Measurements from ENCODE around the gene TSSK1B.
"Not testable (repeated sequence)": the region's sequence is repeated elsewhere in the genome, so short reads cannot be mapped to it uniquely, and the experiment has no call there.

TSSK1B gene

GRCh38 chr5:113434889-113435288, at the start of gene TSSK1B:
Gene TSSK1B (minus strand): TSS chr5:113434989. CDS start chr5:113434839, 150 bp downstream.
- DNase-seq, result no peak

DNA sequence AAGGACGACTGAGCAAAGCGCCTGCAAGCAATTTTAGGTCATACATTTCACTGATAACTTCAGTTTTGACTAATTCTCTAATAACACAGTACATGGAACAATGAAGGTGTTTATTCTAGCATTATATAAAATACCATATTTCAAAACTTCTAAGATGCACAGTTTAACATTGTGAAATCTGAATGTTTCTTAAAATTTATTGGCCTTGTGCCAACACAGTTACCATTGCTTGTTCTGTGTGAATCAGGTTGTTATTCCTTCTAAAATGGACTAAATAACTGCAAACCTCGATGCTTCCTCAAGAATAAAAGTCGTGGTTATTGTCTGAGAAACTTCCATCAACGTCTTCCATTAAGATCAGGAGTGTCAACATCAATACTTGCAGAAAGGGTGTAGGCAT, 45.5 kb upstream of the TSSK1B start:
- no peak for DNase-seq

GRCh38 chr5:113478691-113479090, 43.9 kb upstream of the TSSK1B start:
- DNase-seq, result no peak

DNA sequence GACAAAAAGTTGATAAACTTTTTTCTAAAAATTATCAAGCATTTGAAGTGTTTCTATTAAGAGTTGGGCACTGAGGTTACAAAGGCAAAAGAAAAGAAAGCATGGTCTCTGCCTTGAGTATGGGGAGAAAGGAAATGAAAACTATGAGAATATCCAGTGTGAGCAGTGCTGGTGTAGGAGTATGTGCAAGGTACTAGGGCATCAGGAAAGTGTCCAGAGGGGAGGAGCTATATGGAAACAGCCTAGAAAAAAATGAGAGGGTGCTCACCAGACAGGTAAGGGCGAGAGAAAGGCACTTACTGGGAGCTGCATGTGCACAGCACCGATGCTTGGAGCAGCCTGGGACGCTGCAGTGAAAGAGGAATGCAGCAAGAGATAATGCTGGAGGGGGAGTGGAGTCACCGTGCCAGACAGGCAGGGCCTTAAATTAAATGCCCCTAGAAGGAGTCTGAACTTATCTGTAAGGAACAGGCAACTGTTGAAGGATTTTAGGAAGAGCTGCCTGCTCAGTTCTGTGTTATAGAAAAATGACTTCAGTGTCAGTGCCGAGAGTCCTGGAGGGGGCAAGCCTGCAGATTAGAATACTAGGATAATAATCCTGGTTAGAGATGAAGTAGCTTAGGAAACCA, 39.4 kb upstream of the TSSK1B start:
- no peak for DNase-seq

GRCh38 chr5:113463032-113463431, 28.2 kb upstream of the TSSK1B start:
- no peak for DNase-seq

DNA sequence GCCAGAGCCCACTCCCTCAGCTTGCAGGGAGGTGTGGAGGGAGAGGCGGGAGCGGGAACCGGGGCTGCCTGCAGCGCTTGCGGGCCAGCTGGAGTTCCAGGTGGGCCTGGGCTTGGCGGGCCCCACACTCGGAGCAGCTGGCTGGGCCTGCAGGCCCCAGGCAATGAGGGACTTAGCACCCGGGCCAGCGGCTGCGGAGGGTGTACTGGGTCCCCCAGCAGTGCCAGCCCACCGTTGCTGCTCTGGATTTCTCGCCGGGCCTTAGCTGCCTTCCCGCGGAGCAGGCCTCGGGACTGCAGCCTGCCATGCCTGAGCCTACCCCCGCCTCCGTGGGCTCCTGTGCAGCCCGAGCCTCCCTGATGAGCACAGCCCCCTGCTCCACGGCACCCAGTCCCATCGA, 22.3 kb upstream of the TSSK1B start:
- DNase-seq, result not testable (repeated sequence)

DNA sequence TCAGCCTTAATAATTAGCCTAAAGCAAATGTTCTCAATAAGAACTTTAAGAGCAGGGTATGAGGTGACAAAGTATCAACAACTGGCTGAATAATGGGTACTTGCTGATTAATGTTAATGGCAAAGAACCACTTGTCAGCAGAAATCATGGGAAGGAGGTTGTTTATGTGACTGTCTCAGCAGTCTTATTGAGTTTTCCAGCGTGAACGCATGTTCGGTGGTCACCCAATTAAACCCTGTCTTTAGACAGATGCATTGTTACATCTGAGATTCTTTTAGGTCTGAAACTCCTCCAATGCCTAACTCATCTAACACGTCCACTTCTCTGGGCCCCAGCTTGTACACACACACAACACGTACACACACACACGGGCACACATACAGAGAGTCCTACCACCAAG, 18.2 kb upstream of the TSSK1B start:
- peak; percentile 43 for DNase-seq

GRCh38 chr5:113451797-113452196, 17.0 kb upstream of the TSSK1B start:
- DNase-seq, result no peak

GRCh38 chr5:113450929-113451328, 16.1 kb upstream of the TSSK1B start:
- DNase-seq, result no peak

DNA sequence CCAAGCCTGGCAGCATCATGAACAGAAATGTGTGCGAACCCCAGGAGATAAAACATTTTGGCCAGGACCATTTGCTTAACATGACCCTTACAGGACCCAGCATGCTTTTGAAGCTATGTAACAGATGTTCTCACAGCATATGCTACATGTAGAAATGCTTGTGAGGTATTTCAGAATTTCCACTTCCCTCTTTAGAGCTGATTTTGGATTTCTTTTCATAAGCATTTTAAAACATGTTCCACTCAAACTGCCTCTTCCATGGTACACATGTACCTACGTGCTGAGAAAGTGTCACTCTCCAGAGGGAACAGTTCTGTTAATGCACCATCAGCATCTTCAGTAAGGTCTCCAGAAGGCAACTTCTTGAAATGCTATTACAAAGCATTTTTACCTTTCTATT, 15.7 kb upstream of the TSSK1B start:
- DNase-seq, result no peak

- DNase-seq, result no peak
Observed at GRCh38 chr5:113448252-113448651, 13.5 kb upstream of the TSSK1B start.

DNA sequence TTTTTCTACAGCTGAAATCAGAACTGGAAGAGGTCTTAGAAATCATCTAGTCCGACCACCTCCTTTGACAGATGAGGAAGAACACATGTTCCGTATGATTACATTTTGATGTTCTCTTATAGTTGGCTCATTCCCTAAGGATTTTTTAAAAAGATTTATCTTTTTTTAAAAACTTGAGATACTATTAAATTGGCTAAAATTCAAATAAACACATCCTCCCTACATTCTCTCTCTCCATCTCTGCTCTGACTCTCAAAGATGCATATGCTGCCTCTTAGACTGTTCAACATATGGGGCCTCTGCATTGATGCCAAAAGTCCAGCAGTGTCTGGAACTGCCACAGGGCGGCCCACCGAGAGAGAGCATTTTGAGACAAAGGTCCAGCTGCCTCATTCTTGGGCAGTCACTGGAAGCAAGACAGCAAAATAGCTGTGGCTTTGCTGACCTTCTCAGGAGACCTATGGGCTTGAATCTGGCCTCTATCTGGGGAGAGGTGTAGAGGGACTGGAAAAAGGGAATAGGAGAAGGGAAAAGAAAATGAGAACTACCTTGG, 12.8 kb upstream of the TSSK1B start:
- DNase-seq, result no peak

- no peak for DNase-seq
Observed at GRCh38 chr5:113446358-113446927, 11.7 kb upstream of the TSSK1B start.

- no peak for DNase-seq
Observed at GRCh38 chr5:113437111-113437510, 2.3 kb upstream of the TSSK1B start.

- no peak for DNase-seq
Observed at GRCh38 chr5:113435575-113435974, 786 bp upstream of the TSSK1B start.

DNA sequence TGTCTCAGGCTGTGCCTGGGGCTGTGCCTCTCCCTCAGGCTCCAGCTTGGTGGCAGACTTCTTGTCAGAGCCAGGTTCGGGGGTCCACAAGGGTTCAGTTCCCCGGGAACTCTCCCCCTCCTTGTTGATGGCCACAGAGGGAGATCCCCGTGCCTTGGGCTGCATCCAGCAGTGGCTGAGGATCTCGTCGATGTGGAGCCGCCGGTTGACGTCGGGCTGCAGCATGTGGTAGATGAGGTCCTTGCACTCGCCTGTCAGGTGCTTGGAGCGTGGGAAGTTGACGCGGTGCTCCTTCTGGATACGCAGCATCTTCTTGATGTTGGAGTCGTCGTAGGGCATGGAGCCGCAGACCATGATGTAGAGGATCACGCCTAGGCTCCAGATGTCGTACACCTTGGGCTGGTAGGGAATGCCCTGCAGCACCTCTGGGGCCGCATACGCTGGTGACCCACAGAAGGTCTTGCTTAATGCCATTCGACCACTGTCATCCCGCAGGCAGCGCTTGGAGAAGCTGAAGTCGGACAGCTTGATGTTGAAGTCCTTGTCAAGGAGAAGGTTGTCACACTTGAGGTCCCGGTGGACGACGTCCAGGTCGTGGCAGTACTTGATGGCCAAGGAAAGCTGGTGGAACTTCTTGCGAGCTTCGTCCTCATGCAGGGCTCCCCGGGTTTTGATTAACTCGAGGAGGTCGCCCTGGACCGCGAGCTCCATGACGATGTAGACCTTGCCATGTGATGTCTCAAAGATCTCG, 752 bp downstream of the TSSK1B start:
- no peak for DNase-seq

DNA sequence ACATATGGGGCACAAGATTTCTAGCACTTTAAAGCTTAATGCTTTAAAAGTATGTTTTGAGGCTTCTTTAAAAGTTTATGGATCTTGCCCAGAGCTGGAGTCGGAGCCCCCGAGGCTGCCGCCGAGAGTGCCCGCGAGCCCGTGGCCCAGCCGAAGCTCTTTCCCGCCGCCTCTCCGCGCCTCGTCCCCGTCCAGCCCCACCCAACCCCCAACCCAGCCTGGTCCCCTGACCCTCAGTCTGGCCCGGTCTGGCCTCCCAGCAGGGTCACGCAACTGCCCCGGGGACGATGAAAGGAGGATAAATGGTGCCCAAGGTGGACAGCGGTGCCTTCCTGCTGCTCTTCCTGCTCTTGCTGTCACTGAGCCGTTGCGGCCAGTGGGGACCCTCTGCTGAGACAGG, 1.7 kb downstream of the TSSK1B start:
- DNase-seq, result no peak

GRCh38 chr5:113427871-113428574, 6.8 kb downstream of the TSSK1B start:
- DNase-seq, result no peak

DNA sequence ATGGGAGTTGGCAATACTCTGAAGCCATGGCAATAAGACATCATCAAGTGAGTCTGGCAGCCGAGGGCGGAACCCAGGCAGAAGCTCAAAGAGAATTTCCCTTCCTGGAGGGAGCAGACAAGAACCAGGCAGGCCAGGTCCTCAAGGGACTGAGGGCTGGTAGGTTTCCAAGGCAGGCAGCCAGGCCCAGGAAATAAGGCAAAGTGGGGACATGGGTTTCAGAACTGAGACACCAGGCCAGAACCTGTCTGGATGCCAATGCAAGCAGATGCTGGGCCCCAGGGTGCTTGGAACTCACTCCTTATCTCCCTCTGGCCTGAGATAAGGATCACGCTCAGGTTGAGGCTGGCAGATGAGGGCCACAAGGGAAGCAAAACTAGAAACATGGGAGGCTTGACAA, 8.9 kb downstream of the TSSK1B start:
- DNase-seq, result no peak

DNA sequence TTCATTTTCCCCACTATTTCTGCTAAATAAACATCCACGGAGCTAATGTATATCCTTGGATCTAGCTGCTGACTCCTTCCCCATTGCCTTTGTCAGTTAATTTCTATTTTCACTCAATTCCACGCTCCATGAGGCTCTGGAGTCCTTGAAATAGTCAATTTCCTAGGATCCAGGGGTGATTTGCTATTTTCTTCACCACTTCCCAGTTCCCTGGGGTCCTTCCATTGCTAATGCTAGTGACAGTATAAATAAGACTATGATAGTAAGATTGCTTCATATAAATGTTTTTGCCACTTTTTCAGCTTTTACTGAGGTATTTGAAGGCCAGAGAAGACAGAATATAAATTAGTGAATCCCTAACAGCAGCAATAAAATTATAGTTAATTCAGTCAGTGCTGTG, 13.1 kb downstream of the TSSK1B start:
- DNase-seq, result no peak

DNA sequence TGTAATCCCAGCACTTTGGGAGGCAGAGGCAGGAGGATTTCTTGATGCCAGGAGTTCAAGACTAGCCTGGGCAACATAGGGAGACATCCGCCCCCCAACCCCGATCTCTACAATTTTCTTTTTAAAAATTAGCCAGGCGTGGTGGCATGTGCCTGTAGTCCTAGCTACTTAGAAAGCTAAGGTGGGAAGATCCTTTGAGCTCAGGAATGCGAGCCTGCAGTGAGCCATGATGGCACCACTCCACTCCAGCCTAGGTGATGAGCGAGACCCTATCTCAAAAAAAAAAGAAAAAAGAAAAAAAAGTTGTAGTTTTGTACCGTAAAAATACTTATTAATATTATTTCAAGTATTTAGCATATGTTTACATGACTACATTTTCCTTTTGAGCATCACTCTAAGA, 29.3 kb downstream of the TSSK1B start:
- no peak for DNase-seq

DNA sequence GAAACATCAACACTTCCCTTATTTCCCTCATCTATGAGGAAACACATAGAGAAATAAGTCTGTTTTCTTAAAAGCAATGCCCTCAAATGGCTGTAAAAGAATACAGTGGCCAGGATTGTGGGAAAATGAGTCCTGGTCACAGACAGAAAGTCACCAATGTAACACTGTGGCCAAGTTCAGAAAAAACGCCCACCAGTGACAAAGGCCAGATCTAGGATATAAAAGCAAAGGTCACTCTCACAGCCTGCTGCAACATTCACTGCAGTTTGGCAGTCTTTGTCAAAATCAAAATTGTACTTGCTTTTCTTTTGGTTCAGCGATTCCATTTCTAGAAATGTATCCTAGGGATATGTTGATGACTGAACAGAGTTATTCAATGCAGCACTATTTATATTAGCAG, 30.5 kb downstream of the TSSK1B start:
- no peak for DNase-seq

DNA sequence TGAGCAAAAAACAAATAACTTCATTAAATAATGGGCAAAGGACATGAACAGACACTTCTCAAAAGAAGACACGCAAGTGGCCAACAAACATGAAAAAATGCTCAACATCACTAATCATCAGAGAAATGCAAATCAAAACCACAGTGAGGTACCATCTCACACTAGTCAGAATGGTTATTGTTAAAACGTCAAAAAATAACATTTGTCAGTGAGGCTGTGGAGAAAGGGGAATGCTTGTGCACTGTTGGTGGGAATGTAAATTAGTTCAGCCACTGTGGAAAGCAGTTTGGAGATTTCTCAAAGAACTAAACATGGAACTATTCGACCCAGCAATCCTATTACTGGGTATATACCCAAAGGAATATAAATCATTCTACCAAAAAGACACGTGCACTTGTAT, 36.8 kb downstream of the TSSK1B start:
- not testable (repeated sequence) for DNase-seq

GRCh38 chr5:113397046-113397445, 37.7 kb downstream of the TSSK1B start:
- DNase-seq, result no peak
